ENCODE measurements around the gene ARHGAP23.

ARHGAP23 gene

DNA sequence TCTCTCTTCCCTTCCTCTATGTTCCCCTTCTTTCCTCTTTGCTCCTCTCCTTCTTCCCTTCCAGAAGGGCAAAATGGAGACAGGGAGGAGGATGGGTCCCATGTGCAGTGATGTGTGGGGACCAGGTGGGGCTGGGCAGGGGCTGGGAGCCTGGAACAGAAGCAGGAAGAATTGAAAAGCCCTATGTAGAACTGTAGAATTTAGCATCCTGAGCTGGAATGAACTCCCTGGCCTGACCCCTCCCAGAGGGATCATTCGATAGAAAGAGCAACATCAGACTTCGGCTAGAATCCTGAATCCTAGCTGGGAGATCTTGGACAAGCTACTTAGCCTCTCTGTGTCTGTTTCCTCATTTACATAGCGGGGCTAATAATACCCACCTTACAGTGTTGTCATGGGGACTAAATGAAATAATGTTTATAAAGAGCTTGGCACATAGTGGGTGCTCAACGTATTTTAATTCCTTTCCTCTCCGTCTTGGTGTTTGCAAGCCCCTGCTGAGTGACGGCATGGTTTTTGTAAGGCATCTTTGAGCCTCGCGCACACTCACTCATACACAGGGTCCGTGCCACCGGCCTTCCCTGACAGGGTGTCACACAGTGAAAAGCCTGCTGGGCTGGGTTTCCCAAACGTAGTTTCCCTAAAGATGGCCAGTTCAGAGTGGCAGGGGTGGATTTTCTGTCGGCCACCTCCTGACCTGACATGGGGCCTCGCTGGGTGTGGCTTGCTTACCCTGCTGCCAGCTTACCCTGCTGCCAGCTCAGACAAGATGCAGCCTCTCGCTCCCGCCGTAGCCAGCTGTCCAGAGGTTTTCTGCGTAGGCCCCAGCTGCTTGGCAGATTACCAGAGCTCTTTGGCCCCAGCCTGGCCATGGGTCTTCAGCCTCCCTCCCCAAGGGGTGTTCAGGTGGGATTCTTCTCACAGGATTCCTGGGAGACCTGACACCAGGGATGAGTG is 6.1 kb upstream of the ARHGAP23 start:
- no peak for DNase-seq (ENCODE audit: low read depth)
- TF ChIP-seq, protein P1, sequence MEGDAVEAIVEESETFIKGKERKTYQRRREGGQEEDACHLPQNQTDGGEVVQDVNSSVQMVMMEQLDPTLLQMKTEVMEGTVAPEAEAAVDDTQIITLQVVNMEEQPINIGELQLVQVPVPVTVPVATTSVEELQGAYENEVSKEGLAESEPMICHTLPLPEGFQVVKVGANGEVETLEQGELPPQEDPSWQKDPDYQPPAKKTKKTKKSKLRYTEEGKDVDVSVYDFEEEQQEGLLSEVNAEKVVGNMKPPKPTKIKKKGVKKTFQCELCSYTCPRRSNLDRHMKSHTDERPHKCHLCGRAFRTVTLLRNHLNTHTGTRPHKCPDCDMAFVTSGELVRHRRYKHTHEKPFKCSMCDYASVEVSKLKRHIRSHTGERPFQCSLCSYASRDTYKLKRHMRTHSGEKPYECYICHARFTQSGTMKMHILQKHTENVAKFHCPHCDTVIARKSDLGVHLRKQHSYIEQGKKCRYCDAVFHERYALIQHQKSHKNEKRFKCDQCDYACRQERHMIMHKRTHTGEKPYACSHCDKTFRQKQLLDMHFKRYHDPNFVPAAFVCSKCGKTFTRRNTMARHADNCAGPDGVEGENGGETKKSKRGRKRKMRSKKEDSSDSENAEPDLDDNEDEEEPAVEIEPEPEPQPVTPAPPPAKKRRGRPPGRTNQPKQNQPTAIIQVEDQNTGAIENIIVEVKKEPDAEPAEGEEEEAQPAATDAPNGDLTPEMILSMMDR (conservative IDR thresholded peaks at IDR 0.05; ENCODE audit: control insufficient read depth, insufficient read depth, low read depth, low read length): no peak
- no peak overlapping the region for H3K4me3 ChIP-seq (ENCODE audit: control insufficient read depth, low read depth, low read length)

DNA sequence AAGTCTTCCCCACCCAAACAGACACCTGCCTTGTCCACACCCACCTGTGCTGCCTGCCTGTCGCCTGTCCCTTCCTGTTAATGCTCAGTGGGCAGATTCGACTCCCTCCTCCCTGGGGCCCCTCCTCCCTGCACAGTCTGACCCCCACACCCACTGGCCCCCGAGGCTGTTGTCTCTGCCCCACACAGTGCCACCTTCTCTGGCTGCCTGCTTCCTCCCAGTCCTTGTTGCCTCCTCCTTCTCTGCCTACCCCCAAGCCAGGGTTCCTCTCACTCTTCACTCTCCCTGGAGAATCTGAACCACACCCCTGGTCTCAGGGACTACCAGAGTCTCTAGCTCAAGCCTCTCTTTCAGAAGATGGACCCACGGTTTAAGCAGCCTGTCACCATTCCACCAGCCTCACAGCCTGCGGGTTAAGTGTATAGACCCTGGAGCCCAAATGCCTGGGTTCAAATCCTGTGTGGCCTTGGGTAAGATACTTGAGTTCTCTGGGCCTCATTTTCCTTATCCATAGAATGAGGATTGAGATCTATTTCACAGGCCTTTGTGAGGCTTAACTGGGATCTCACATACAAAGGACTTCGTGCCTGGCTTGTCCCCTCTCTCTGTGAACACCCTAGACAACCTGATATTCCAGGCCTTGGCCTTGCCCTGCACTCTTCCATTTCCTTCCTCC is 3.8 kb upstream of the ARHGAP23 start:
- TF ChIP-seq, protein P1 (conservative IDR thresholded peaks at IDR 0.05; ENCODE audit: control insufficient read depth, insufficient read depth, low read depth, low read length): no peak
- no peak for DNase-seq (ENCODE audit: low read depth)
- no peak overlapping the region for H3K4me3 ChIP-seq (ENCODE audit: control insufficient read depth, low read depth, low read length)

DNA sequence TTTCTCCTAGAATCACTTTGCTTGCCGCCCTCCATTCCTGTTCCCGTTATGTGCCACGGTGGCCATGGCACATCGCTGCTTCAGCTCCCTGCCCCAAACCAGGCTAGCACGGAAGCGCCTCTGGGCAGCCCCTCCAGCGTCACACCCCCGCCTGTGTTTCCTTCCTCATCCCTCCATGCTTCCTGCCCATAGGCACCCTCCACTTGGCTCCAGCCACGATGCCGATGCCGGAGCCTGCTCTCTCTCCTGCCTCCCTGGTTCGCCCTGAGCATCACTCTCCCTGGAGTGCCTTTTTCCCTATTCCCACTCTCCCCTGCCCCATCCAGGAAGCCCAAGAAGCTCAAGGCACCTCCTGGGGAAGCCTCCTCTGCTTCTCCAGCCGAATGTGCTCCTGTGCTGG is 3.2 kb upstream of the ARHGAP23 start:
- TF ChIP-seq, protein P1 (conservative IDR thresholded peaks at IDR 0.05; ENCODE audit: control insufficient read depth, insufficient read depth, low read depth, low read length): no peak
- DNase-seq (ENCODE audit: low read depth): no peak

DNA sequence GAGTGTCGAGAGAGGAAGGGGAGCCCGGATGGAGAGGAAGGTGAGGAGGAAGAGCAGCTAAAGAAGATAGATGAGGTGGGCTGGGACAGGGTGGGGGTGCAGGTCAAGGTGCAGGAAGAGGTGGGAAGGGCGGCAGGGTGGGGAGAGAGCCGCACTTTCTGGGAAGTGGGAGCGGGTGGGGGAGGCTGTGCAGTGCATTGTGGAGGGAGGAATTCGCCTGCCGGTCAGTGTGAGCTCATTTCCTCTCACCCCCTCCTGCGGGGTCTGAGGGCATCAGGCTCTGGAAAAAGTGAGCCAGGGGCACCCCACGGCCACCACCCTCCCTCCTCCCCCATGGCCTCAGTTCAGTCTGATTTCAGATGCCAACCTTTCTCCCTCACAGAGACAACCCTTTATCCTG is 2.5 kb upstream of the ARHGAP23 start:
- TF ChIP-seq, protein P1 (conservative IDR thresholded peaks at IDR 0.05; ENCODE audit: control insufficient read depth, insufficient read depth, low read depth, low read length): no peak
- no peak for DNase-seq (ENCODE audit: low read depth)
- no peak overlapping the region for H3K4me3 ChIP-seq (ENCODE audit: control insufficient read depth, low read depth, low read length)

More for the DNA sequence above, 3.2 kb upstream of the ARHGAP23 start:
- H3K4me3 ChIP-seq (ENCODE audit: control insufficient read depth, low read depth, low read length): no peak overlapping the region

DNA sequence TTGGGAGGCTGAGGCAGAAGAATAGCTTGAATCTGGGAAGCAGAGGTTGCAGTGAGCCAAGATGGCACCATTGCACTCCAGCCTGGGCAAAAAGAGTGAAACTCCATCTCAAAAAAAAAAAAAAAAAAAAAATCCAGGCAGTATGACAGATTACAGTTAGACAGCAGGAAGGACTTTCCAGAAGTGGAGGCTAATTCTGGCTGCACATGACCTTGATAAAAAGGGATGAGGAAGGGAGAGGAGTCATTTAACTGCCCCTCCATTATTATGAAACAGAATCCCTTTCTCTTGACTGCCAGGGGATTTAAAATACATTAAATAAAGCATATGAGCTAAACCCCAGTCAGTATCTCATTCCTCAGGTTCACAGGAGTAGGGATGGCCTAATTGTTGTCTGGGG is 1.8 kb upstream of the ARHGAP23 start:
- no peak overlapping the region for H3K4me3 ChIP-seq (ENCODE audit: control insufficient read depth, low read depth, low read length)
- DNase-seq (ENCODE audit: low read depth): no peak
- TF ChIP-seq, protein P1 (conservative IDR thresholded peaks at IDR 0.05; ENCODE audit: control insufficient read depth, insufficient read depth, low read depth, low read length): no peak

DNA sequence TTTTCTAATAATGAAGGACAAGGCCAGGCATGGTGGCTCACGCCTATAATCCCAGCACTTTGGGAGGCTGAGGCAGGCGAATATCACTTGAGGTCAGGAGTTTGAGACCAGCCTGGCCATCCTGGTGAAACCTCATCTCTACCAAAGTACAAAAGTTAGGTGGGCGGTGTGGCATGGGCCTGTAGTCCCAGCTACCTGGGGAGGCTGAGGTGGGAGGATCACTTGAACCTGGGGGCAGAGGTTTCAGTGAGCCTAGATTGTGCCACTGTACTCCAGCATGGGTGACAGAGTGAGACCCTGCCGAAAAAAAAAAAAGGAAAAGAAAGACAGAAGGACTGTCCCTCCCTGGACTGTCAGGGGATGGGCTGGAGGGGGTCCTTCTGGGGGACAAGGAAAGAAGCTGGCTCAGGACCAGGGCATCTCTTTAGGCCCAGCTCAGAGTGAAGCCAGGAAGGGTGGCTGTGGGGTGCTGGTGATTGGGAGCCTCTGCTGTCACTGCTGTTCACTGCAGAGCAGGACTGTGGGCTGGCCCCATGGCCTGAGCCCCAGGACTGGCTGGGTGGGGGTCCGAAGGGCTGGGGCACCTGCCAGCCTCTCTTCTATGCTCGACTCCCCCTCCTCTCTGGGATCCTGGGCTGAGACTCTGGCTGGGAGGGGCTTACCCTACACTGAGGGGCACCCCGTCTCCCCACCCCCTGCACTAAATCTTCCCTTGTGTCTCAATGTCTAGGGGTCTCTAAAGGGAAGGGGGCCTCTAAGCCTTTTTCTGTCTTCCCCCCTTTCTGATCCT is 909 bp upstream of the ARHGAP23 start:
- TF ChIP-seq, protein P1 (conservative IDR thresholded peaks at IDR 0.05; ENCODE audit: control insufficient read depth, insufficient read depth, low read depth, low read length): no peak
- H3K4me3 ChIP-seq (ENCODE audit: control insufficient read depth, low read depth, low read length): peak overlapping the region; percentile 65
- DNase-seq (ENCODE audit: low read depth): no peak

Measured in fibroblast of mammary gland (primary cell).